Lung (tissue), 12 donors: ENCODE measurements around the gene AWAT2. TPM values are rescaled to one million over a fixed set of nuclear protein-coding genes. Genes with fewer than 3 reads are reported as not detected.

Experiments used
- ATAC-seq: fragments of 200-7000 bp; cut with Tn5 transposase; one replicate; pipeline ENCODE4 v1.9.1; 2020; ENCODE audit warnings: moderate number of reproducible peaks; ENCODE audit not compliant: insufficient read depth, low FRiP score
- DNase-seq, 3 donors: peaks; one replicate each; pipeline ENCODE4 v3.0.0-alpha.2; 2013 to 2017
- H3K27ac ChIP-seq, 2 donors: one replicate each; pipeline ENCODE4 v1.5.1; 2013; ENCODE audit warnings: mild to moderate bottlenecking in 2 of 2, moderate library complexity in 2 of 2, control low read depth in 1 of 2, inconsistent platforms in 1 of 2, low read depth in 1 of 2, low read length in 1 of 2
- H3K27me3 ChIP-seq, 3 donors: one replicate each; pipeline ENCODE4 v1.5.1; 2013; ENCODE audit warnings: low read length in 2 of 3; ENCODE audit not compliant: control insufficient read depth in 3 of 3, insufficient read depth in 3 of 3
- H3K36me3 ChIP-seq, 4 donors: one replicate each; pipeline ENCODE4 v1.5.1; 2013; ENCODE audit warnings: low read length in 4 of 4, mild to moderate bottlenecking in 1 of 4, moderate library complexity in 1 of 4; ENCODE audit not compliant: control insufficient read depth in 4 of 4, insufficient read depth in 4 of 4
- H3K4me1 ChIP-seq, 5 donors: one replicate each; pipeline ENCODE4 v1.5.1; 2013; ENCODE audit warnings: low read length in 5 of 5, mild to moderate bottlenecking in 2 of 5, moderate library complexity in 1 of 5; ENCODE audit not compliant: control insufficient read depth in 5 of 5, insufficient read depth in 5 of 5
- H3K4me3 ChIP-seq: one replicate; pipeline ENCODE4 v1.5.1; 2013; ENCODE audit warnings: mild to moderate bottlenecking, control low read depth, moderate library complexity
- H3K9ac ChIP-seq, 2 donors: one replicate each; pipeline ENCODE4 v1.5.1; 2013; ENCODE audit warnings: low read length in 2 of 2, control low read depth in 1 of 2; ENCODE audit not compliant: insufficient read depth in 1 of 2
- H3K9me3 ChIP-seq, 4 donors: one replicate each; pipeline ENCODE4 v1.5.1; 2013; ENCODE audit warnings: low read length in 3 of 4, mild to moderate bottlenecking in 1 of 4, moderate library complexity in 1 of 4; ENCODE audit not compliant: control insufficient read depth in 4 of 4, insufficient read depth in 3 of 4
- WGBS, 2 donors: extraction: QIAGEN DNeasy Blood & Tissue Kit; methylation state at CpG; one replicate each; pipeline ENCODE4 v1.1.7; 2013; 5-methylcytosine and 5-hydroxymethylcytosine counted together
- polyA plus RNA-seq, 2 donors: library from polyadenylated mRNA; stranded (reverse); fragments of 200-250 nt; gene quantifications; one replicate each; pipeline ENCODE4 v1.2.1, GENCODE V29; 2013
- total RNA-seq, 2 donors: library from RNA; depleted of rRNA in 1 of 2; stranded (reverse); fragments of >200 nt in 1 of 2; gene quantifications; one replicate each; pipeline ENCODE4 v1.2.1, GENCODE V29; 2014 to 2021
- TF ChIP-seq, protein P1 (sequence below): IDR thresholded peaks from 2 replicates; pipeline ENCODE4 v1.5.1; 2012; ENCODE audit warnings: mild to moderate bottlenecking; ENCODE audit errors: control extremely low read depth, extremely low read depth
- donor health status: control.
- donor health status: control.
- donor health status: Bipolar disorder and iron deficiency.
- donor health status: healthy.
- donor health status: DM: yes; HTN: yes; CAD: no.

AWAT2 gene
- total and polyA plus RNA-seq, 4 donors, result 0.07 TPM; not detected in 3

DNA sequence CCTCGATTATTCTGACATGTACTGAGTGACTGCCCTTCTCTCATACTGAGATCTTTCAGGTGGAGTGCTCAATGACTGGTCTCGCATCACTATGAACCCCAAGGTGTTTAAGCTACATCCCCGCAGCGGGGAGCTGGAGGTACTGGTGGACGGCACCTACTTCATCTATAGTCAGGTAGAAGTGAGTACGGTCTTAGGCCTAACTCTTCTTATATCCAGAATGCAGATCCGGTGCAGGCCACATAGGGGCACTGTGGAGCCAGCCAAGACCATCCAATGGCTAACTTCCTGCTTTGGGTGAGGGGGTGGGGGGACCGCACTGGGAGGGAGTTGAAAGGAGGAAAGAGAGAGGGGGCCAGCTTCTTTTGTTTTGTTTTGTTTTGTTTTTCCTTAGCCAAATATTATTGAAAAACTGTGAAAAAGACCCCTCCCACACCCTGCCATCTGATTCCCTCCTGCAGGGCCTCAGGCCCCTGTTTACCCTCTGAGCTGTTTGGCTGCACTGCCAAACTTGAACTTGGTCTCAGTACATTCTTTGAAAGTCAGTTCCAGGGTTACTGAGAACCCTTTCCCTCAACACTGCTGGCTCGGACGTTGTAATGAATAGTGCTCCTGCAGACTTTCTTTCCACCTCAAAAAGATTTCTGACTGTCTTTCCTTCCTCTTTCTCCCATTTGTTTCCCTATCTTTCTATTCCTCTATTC is 16.2 kb downstream of the AWAT2 start:
- H3K4me1 ChIP-seq, result peaks cover 0 to 2% (median 0%) of the 10 kb centered on the region in 5 donors
- no peak overlapping the region for H3K9ac ChIP-seq
- no peaks in the 10 kb centered on the region for H3K36me3 ChIP-seq
- 54 to 59% methylated on average over 9 to 10 of the region's 10 CpGs for WGBS, 2 donors
- H3K4me3 ChIP-seq, result no peak overlapping the region
- peak; percentile 55 to 60 (median 57) for DNase-seq
- no peak for ATAC-seq
- no peak overlapping the region for H3K27ac ChIP-seq
- H3K9me3 ChIP-seq, result peaks cover 0 to 9% (median 0%) of the 10 kb centered on the region in 4 donors
- TF ChIP-seq, protein P1, sequence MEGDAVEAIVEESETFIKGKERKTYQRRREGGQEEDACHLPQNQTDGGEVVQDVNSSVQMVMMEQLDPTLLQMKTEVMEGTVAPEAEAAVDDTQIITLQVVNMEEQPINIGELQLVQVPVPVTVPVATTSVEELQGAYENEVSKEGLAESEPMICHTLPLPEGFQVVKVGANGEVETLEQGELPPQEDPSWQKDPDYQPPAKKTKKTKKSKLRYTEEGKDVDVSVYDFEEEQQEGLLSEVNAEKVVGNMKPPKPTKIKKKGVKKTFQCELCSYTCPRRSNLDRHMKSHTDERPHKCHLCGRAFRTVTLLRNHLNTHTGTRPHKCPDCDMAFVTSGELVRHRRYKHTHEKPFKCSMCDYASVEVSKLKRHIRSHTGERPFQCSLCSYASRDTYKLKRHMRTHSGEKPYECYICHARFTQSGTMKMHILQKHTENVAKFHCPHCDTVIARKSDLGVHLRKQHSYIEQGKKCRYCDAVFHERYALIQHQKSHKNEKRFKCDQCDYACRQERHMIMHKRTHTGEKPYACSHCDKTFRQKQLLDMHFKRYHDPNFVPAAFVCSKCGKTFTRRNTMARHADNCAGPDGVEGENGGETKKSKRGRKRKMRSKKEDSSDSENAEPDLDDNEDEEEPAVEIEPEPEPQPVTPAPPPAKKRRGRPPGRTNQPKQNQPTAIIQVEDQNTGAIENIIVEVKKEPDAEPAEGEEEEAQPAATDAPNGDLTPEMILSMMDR, result peak; percentile 9
- peaks cover 0 to 3% (median 2%) of the 10 kb centered on the region in 3 donors for H3K27me3 ChIP-seq

DNA sequence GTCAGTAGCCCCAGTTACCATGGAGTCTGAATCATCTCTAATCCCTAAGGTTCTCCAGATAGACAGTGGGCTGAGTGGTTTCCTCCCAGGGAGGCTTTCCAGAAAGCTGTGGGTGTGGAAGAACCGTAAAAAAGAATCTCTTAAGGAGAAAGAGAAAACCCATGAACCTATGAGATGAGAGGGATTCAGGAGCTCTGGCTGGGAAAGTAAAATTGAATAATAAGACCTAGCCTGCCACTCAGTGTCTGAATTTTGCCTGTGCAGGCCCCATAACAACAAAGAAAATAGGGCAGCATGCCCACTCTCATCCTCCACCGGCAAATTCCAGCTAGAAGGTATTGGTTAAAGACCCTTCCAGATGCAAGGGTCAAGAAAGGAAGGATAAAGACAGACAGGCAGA is 16.9 kb downstream of the AWAT2 start:
- no peak overlapping the region for H3K27ac ChIP-seq
- WGBS, 2 donors, result 61 to 82% methylated on average over 2 of the region's 2 CpGs
- no peak overlapping the region for H3K9ac ChIP-seq
- peaks cover 0 to 2% (median 0%) of the 10 kb centered on the region in 5 donors for H3K4me1 ChIP-seq
- DNase-seq (peak in 1 of 3 donors; percentile 12), ATAC-seq (no peak)
- H3K36me3 ChIP-seq, result no peaks in the 10 kb centered on the region
- no peak overlapping the region for H3K4me3 ChIP-seq
- peaks cover 0 to 3% (median 2%) of the 10 kb centered on the region in 3 donors for H3K27me3 ChIP-seq
- TF ChIP-seq, protein P1, result no peak
- peaks cover 0 to 9% (median 0%) of the 10 kb centered on the region in 4 donors for H3K9me3 ChIP-seq

DNA sequence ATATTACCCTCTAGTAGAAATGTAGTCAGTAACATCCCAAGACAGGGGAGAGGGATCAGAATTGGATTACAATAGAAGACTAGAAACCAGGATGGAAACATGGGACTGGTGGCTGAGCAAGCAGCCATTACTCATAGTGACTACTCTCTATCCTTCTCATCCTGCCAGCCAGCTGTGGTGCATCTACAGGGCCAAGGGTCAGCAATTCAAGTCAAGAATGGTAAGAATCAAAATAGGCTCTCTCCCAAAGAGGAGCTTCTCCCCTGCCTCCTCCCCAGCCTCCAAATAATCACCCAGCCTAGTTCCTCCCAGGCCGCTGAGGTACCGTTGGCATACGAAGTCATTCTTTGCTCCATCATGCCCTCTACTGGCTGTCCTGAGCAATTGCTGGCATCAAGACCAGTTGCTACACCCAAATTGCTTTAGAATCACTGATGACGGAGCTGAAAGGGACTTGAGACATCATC is 19.4 kb downstream of the AWAT2 start:
- Histone ChIP-seq H3K27me3 (peaks cover 0 to 4% (median 3%) of the 10 kb centered on the region in 3 donors), H3K4me1 (peaks cover 0 to 2% (median 0%) of the 10 kb centered on the region in 5 donors), H3K4me3 (no peak overlapping the region), H3K36me3 (no peaks in the 10 kb centered on the region), H3K9ac (no peak overlapping the region), H3K9me3 (peaks cover 0 to 4% (median 0%) of the 10 kb centered on the region in 4 donors), H3K27ac (no peak overlapping the region)
- TF ChIP-seq, protein P1, result peak; percentile 64
- ATAC-seq (peak; percentile 67), DNase-seq (peak; percentile 47 to 65 (median 57))
- WGBS, 2 donors, result 3 to 5% methylated on average over 4 of the region's 4 CpGs
